WERI-Rb-1 (cell line): ENCODE measurements around the gene ZGPAT.

ENCODE experiments used
- DNase-seq: peaks from one replicate; pipeline ENCODE4 v3.0.0-alpha.2; 2020
- H3K27ac ChIP-seq: fragments of 250-450 bp; sonication (Bioruptor Pico); 2 replicates; pipeline ENCODE4 v1.5.1; 2020; ENCODE audit warnings: mild to moderate bottlenecking, moderate library complexity
- H3K27me3 ChIP-seq: fragments of 250-450 bp; sonication (Bioruptor Pico); 2 replicates; pipeline ENCODE4 v1.5.1; 2021; ENCODE audit warnings: mild to moderate bottlenecking, low read depth, moderate library complexity; ENCODE audit not compliant: insufficient read depth, severe bottlenecking
- H3K36me3 ChIP-seq: fragments of 250-450 bp; sonication (Bioruptor Pico); 2 replicates; pipeline ENCODE4 v1.5.1; 2020; ENCODE audit warnings: mild to moderate bottlenecking, moderate library complexity
- H3K4me3 ChIP-seq: 2 replicates; pipeline ENCODE4 v1.5.1; 2011; ENCODE audit warnings: low read depth, mild to moderate bottlenecking, control low read depth, low read length
- H3K9me3 ChIP-seq: fragments of 250-450 bp; sonication (Bioruptor Pico); 2 replicates; pipeline ENCODE4 v1.5.1; 2021; ENCODE audit warnings: mild to moderate bottlenecking, moderate library complexity; ENCODE audit not compliant: severe bottlenecking
- CTCF ChIP-seq: IDR thresholded peaks from 2 replicates; pipeline ENCODE4 v1.5.1; 2011; ENCODE audit warnings: low read depth, mild to moderate bottlenecking, control low read depth, inconsistent platforms, low read length

The ZGPAT gene

GRCh38 chr20:63675681-63676368, 32.0 kb upstream of the ZGPAT start:
- no peak for DNase-seq
- Histone ChIP-seq H3K4me3 (no peak overlapping the region), H3K27ac (no peak overlapping the region), H3K36me3 (peaks cover 43% of the 10 kb centered on the region), H3K9me3 (no peaks in the 10 kb centered on the region), H3K27me3 (no peaks in the 10 kb centered on the region)
- no peak for TF ChIP-seq CTCF

- TF ChIP-seq CTCF = no peak
- Histone ChIP-seq H3K27ac (no peak overlapping the region), H3K9me3 (no peaks in the 10 kb centered on the region), H3K4me3 (no peak overlapping the region), H3K27me3 (no peaks in the 10 kb centered on the region), H3K36me3 (peaks cover 31% of the 10 kb centered on the region)
- DNase-seq = no peak
These were observed 29.8 kb upstream of the ZGPAT start for GRCh38 chr20:63678071-63678470.

GRCh38 chr20:63678667-63679465, 29.0 kb upstream of the ZGPAT start:
- peaks cover 30% of the 10 kb centered on the region for H3K36me3 ChIP-seq
- no peak for DNase-seq

GRCh38 chr20:63679799-63680305, 28.0 kb upstream of the ZGPAT start:
- Histone ChIP-seq H3K27ac (no peak overlapping the region), H3K27me3 (no peaks in the 10 kb centered on the region), H3K9me3 (no peaks in the 10 kb centered on the region), H3K4me3 (no peak overlapping the region), H3K36me3 (peaks cover 28% of the 10 kb centered on the region)
- no peak for TF ChIP-seq CTCF
- DNase-seq = no peak

More at GRCh38 chr20:63678667-63679465, 29.0 kb upstream of the ZGPAT start:
- Histone ChIP-seq H3K27me3 (no peaks in the 10 kb centered on the region), H3K4me3 (no peak overlapping the region), H3K9me3 (no peaks in the 10 kb centered on the region), H3K27ac (no peak overlapping the region)
- TF ChIP-seq CTCF = no peak

- TF ChIP-seq CTCF = no peak
- H3K27me3 ChIP-seq = no peaks in the 10 kb centered on the region
- no peak overlapping the region for H3K4me3 ChIP-seq
- peaks cover 24% of the 10 kb centered on the region for H3K36me3 ChIP-seq
- no peak for DNase-seq
- no peaks in the 10 kb centered on the region for H3K9me3 ChIP-seq
- no peak overlapping the region for H3K27ac ChIP-seq
These were observed 27.4 kb upstream of the ZGPAT start for GRCh38 chr20:63680427-63680826.
